ENCODE measurements around the gene PLPPR1. TPM values are rescaled to one million over a fixed set of nuclear protein-coding genes. Genes with fewer than 3 reads are reported as not detected.

Gene PLPPR1
- total and polyA plus RNA-seq, 2 of the 4 experiments (the other 2 are of a cell fraction): not detected

DNA sequence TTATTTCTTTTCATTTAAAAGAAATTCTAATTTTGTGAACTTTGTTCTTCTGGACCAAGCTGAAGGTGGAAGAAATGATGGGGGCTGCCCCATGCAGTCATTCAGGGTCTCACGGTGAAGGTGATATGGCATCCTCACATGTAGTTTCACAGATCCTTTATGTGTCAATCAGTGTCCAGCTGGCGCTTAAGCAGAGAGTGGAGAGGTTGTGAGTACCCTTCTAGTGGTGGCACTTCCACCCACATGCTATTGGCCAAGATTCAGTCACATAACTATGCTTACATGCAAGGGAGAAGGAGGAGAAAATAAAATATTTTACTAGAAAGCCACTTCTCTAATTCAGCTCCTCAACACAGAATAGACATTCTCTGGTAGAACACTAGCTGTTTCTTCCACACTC lies 34.7 kb downstream of the PLPPR1 start:
- no peak overlapping the region for H2BK15ac ChIP-seq (ENCODE audit: low read depth, low read length)
- no TSS peak for BruUV-seq (replicated peaks)
- no peaks in the 10 kb centered on the region for H3K4me1 ChIP-seq (ENCODE audit: control insufficient read depth, insufficient read depth, low read length)
- intact Hi-C loops (cut with micrococcal nuclease) (no loop called here), in situ Hi-C loops (cut with MboI; ENCODE audit: low sequenced_read_pairs) (no loop called here), dilution Hi-C loops (cut with HindIII; ENCODE audit: low sequenced_read_pairs, unreplicated experiment) (no loop called here)
- H3K9me1 ChIP-seq (ENCODE audit: insufficient read depth, low read length): no peaks in the 10 kb centered on the region
- H2BK20ac ChIP-seq (ENCODE audit: low read depth, low read length): no peak overlapping the region
- H3K36me3 ChIP-seq (ENCODE audit: control insufficient read depth, insufficient read depth, low read length): no peaks in the 10 kb centered on the region
- ChIA-PET CTCF (no interaction called here), POLR2A (ENCODE audit: unreplicated experiment) (no interaction called here)
- H3K56ac ChIP-seq (ENCODE audit: extremely low read depth, insufficient read depth, low read length): no peak overlapping the region
- no peaks in the 10 kb centered on the region for H3K27me3 ChIP-seq (ENCODE audit: control insufficient read depth, insufficient read depth, low read length)
- H2AK9ac ChIP-seq (replicated peaks; ENCODE audit: low read depth, low read length, poor library complexity): no peak overlapping the region
- no peak for TF ChIP-seq CHD1 (IDR thresholded peaks at IDR 0.05; ENCODE audit: low read depth, low read length)
- TF ChIP-seq MAFK (IDR thresholded peaks at IDR 0.05; ENCODE audit: low read depth, low read length): no peak
- TF ChIP-seq MXI1 (IDR thresholded peaks at IDR 0.05; ENCODE audit: borderline replicate concordance, low read depth, low read length): no peak
- TF ChIP-seq NFE2L2 (IDR thresholded peaks at IDR 0.05; ENCODE audit: low read depth, low read length): no peak
- no peak for TF ChIP-seq BHLHE40 (IDR thresholded peaks at IDR 0.05; ENCODE audit: low read depth, low read length)
- no peak for TF ChIP-seq CEBPB (IDR thresholded peaks at IDR 0.05; ENCODE audit: low read depth, low read length)
- no peak for TF ChIP-seq RCOR1 (IDR thresholded peaks at IDR 0.05; ENCODE audit: insufficient replicate concordance, low read length)
- no peak for TF ChIP-seq SMC3 (IDR thresholded peaks at IDR 0.05; ENCODE audit: low read depth, low read length)
- no peak for TF ChIP-seq MAZ (IDR thresholded peaks at IDR 0.05; ENCODE audit: borderline replicate concordance, low read depth, low read length)
- H3K79me1 ChIP-seq (ENCODE audit: low read depth in 1 of 2, low read length in 2 of 2): no peaks in the 10 kb centered on the region
- H3K27ac ChIP-seq (ENCODE audit: insufficient read depth, low read length): no peak overlapping the region
- no peak overlapping the region for H4K5ac ChIP-seq (ENCODE audit: low read depth, low read length)
- no peak overlapping the region for H3K4me2 ChIP-seq (ENCODE audit: low read depth, low read length)
- no peak overlapping the region for H2AK5ac ChIP-seq (ENCODE audit: low read depth, low read length)
- no peak overlapping the region for H4K8ac ChIP-seq (ENCODE audit: low read depth in 2 of 2, low read length in 2 of 2)
- no peaks in the 10 kb centered on the region for H4K20me1 ChIP-seq (ENCODE audit: insufficient read depth, low read length)
- H3K4ac ChIP-seq (ENCODE audit: low read depth, low read length): no peak overlapping the region
- H3K18ac ChIP-seq (ENCODE audit: low read depth, low read length): no peak overlapping the region
- H4K91ac ChIP-seq (ENCODE audit: insufficient read depth, low read depth, low read length): no peak overlapping the region
- ATAC-seq (ENCODE audit: low read depth) (no peak), DNase-seq (no peak)
- H2BK5ac ChIP-seq (ENCODE audit: low read depth, low read length, poor library complexity, severe bottlenecking): no peak overlapping the region
- H3K4me3 ChIP-seq (ENCODE audit: insufficient read depth, low read depth, low read length): no peak overlapping the region
- no peak overlapping the region for H3K23ac ChIP-seq (ENCODE audit: low read depth, low read length)
- H3K9ac ChIP-seq (ENCODE audit: low read depth, low read length): no peak overlapping the region
- no peaks in the 10 kb centered on the region for H3K9me3 ChIP-seq (ENCODE audit: control insufficient read depth, insufficient read depth, low read length)
- no peak overlapping the region for H2BK120ac ChIP-seq (ENCODE audit: low read depth, low read length)
- H3K14ac ChIP-seq (replicated peaks; ENCODE audit: low read depth, low read length): no peak overlapping the region
- no CpG with 5 or more reads among the region's 2 CpGs for WGBS, 2 experiments (ENCODE audit: extremely low coverage in 2 of 2, insufficient read length in 1 of 2)
- no peak overlapping the region for H2AFZ ChIP-seq (replicated peaks; ENCODE audit: low read length, poor library complexity)
